Measurements from ENCODE around the gene TP73.

TP73 gene

GRCh38 chr1:3689138-3689750 lies 36.9 kb downstream of the TP73 start:
- no peak overlapping the region for H3K4me3 ChIP-seq (ENCODE audit: low read depth, low read length)
- no peak for TF ChIP-seq CTCF (IDR thresholded peaks at IDR 0.05; ENCODE audit: low read depth, low read length, missing control alignments)
- DNase-seq (ENCODE audit: low read depth) = no peak

- H3K4me3 ChIP-seq (ENCODE audit: low read depth, low read length) = no peak overlapping the region
These were observed 38.2 kb downstream of the TP73 start for GRCh38 chr1:3690282-3691065.

GRCh38 chr1:3691421-3692204 lies 39.3 kb downstream of the TP73 start:
- no peak overlapping the region for H3K4me3 ChIP-seq (ENCODE audit: low read depth, low read length)
- DNase-seq (ENCODE audit: low read depth) = no peak
- no peak for TF ChIP-seq CTCF (IDR thresholded peaks at IDR 0.05; ENCODE audit: low read depth, low read length, missing control alignments)

More at GRCh38 chr1:3690282-3691065, 38.2 kb downstream of the TP73 start:
- TF ChIP-seq CTCF (IDR thresholded peaks at IDR 0.05; ENCODE audit: low read depth, low read length, missing control alignments) = no peak
- DNase-seq (ENCODE audit: low read depth) = no peak

- no peak for DNase-seq (ENCODE audit: low read depth)
- TF ChIP-seq CTCF (IDR thresholded peaks at IDR 0.05; ENCODE audit: low read depth, low read length, missing control alignments) = no peak
- no peak overlapping the region for H3K4me3 ChIP-seq (ENCODE audit: low read depth, low read length)
These were observed 40.3 kb downstream of the TP73 start for GRCh38 chr1:3692598-3692997.

- no peak overlapping the region for H3K4me3 ChIP-seq (ENCODE audit: low read depth, low read length)
- no peak for DNase-seq (ENCODE audit: low read depth)
- no peak for TF ChIP-seq CTCF (IDR thresholded peaks at IDR 0.05; ENCODE audit: low read depth, low read length, missing control alignments)
These were observed 41.0 kb downstream of the TP73 start for GRCh38 chr1:3693321-3693720.

GRCh38 chr1:3695326-3696217 lies 43.3 kb downstream of the TP73 start:
- H3K4me3 ChIP-seq (ENCODE audit: low read depth, low read length) = no peak overlapping the region
- TF ChIP-seq CTCF (IDR thresholded peaks at IDR 0.05; ENCODE audit: low read depth, low read length, missing control alignments) = peak; percentile 85
- no peak for DNase-seq (ENCODE audit: low read depth)

All from GM12864 (cell line).